ENCODE measurements around the gene PRKCA.
"Not testable (repeated sequence)": the region's sequence is repeated elsewhere in the genome, so short reads cannot be mapped to it uniquely, and the experiment has no call there.

PRKCA gene

GRCh38 chr17:66722341-66722740 is 419.9 kb downstream of the PRKCA start:
- DNase-seq = no peak

- DNase-seq = no peak
These were observed 422.3 kb downstream of the PRKCA start for GRCh38 chr17:66724581-66725341.

- DNase-seq = not testable (repeated sequence)
These were observed 423.0 kb downstream of the PRKCA start for GRCh38 chr17:66725438-66725837.

DNA sequence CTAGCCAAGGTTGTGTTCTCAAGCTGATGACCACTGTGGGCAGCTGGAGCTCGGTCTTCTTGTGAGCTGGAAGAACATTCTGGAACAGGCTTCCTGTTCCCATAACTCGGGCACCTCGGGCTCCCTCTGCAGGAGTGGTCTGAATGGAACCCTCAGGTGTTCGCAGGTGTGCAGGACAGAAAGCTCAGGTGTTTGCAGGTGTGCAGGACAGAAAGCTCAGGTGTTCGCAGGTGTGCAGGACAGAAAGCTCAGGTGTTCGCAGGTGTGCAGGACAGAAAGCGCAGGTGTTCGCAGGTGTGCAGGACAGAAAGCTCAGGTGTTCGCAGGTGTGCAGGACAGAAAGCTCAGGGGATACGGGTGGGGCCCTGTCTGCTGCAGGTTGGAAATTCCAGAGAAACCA is 423.5 kb downstream of the PRKCA start:
- no peak for DNase-seq

DNA sequence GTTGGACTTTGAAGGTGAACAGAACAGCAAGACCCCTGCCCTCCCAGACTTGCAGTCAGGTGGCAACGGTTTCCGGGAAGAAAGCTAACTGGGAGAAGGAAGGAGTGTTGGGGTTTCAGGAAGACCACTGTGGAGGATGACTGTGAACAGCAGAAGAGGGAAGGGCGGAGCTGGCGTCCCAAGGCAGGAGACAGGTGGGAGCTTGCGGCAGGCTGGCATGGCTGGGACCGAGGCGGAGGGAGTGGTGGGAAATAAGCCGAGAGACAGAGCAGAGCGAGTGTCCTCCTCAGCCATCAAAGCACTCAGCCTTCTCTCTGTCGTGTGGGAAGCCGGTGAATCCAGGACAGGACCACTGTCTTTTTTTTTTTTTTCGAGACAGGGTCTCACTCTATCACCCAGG is 424.0 kb downstream of the PRKCA start:
- DNase-seq = no peak

GRCh38 chr17:66726846-66727245 is 424.4 kb downstream of the PRKCA start:
- DNase-seq = no peak

DNA sequence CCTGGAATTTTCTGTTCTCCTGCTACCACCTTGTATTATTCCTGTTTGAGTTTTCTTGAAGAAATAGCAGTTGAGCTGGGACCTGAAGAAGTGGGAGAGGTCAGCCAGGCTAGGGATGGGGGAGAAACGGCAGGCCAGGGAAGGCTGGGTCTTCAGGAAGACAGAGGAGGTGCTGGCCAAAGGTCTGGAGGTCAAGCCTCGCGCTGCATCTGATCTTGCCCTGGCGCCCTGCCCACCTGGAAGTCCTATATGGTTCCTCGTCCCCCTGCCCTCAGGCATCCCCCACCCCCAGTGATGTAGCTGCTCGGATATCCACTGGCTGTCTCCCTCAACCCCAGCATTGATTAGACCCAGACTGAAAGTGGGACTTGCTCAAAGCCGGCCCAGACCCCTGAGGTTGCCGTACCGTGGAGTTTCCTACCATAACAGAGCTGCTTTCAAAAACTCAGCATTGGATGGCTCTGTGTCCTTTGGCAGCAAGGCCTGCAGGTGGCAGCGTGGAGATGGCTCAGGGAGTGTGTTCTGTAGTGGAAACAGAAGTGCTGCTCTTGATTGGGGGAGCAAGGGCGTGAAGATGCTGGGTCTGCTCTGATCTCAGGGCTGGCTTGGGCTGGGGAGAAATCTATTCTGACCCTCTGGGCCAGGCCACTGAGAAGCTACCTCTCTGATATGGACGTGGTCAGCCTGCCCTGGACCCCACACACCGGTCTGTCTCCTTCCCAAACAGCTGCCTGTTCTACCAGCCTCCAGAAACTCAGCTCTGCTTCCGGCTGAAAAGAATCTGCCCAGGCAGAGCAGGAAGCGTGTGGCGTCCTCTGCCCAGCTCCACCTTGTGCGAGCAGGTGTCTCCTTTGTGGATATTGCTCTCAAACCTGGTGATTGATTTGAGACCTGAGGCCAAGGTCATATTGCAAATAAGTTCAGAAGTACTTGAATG is 425.5 kb downstream of the PRKCA start:
- peak in 1 of 4 experiments; percentile 9 for DNase-seq

DNA sequence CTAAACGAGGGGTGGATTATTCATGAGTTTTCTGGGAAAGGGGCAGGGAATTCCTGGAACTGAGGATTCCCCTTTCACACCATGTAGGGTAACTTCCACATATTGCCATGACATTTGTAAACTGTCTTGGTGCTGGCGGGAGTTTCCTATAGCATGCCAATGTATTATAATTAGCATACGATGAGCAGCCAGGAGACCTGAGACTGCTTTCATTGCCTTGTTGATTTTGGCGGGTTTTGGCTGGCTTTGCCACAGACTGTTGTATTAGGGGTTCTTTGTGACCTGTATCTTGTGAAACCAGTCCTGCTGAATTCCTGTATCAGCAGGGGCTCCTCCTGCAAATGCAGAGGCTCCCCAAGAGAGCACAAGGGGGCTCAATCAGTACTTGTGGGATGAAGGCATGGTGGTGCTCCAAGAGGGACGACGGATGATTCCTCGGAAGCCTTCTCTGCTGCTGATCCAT is 428.1 kb downstream of the PRKCA start:
- no peak for DNase-seq

DNA sequence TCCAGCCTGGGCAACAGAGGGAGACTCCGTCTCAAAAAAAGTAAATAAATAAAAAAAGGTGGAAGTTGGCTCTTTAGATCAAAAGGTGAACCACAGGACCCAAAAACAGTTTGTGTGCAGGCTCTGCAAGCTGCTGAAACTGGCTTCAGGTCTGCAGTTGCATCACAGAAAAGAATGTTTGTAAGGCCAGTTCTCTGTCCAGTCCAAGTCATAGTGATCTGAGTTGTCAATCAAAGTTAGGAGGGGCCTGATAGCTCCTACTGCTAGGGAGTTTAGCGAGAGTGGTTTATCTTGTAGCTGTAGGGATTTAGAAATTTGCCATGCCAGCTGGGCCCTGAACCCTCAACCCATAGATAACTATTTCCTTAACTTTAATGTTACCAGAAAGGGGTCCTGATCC is 431.3 kb downstream of the PRKCA start:
- no peak for DNase-seq

- DNase-seq = no peak
These were observed 432.0 kb downstream of the PRKCA start for GRCh38 chr17:66734186-66734943.

- DNase-seq = no peak
These were observed 435.1 kb downstream of the PRKCA start for GRCh38 chr17:66737524-66737923.

GRCh38 chr17:66738301-66738700 is 435.9 kb downstream of the PRKCA start:
- no peak for DNase-seq

DNA sequence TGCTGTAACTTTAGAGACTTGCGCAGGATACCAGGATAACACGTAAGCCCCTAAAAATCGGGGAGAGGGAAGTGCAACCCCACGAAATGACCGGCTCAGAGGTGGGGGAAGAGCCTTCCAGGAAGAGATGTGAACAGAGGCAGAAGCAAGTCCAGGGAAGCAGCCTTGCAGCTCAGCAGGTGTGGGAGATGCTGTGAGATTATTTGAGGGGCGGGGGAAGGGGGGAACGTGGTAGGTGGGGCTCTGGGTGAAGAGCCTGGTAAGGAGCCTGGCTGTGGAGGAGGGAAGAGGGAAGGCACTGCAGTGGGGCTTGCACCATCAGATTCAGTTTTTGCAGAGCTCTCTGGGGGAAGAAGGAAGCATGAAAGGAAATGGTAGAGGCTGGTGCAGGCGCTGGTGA is 437.1 kb downstream of the PRKCA start:
- no peak for DNase-seq

GRCh38 chr17:66740226-66740625 is 437.8 kb downstream of the PRKCA start:
- DNase-seq = no peak

- no peak for DNase-seq
These were observed 441.1 kb downstream of the PRKCA start for GRCh38 chr17:66743511-66743910.

GRCh38 chr17:66746736-66747135 is 444.3 kb downstream of the PRKCA start:
- DNase-seq = no peak

- DNase-seq = no peak
These were observed 445.3 kb downstream of the PRKCA start for GRCh38 chr17:66747578-66748275.

DNA sequence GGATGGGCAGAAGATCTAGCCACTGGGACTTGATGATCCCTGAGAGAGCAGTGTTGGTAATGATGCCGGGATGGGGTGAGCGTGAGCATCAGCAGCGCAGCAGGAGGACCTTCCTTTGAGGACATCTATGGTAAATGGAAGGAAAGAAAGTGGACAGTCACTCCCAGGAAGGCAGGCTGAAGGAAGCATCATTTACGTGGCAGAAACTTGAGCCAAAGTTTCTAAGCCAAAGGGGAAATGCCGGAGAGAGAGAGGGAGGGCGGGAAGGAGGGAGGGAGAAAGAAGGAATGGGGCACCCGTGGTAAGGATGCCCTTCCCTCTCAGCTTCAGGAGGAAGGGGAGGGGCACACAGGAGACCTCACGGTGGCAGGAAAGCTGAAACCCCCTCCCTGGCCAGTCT is 446.2 kb downstream of the PRKCA start:
- DNase-seq = no peak

DNA sequence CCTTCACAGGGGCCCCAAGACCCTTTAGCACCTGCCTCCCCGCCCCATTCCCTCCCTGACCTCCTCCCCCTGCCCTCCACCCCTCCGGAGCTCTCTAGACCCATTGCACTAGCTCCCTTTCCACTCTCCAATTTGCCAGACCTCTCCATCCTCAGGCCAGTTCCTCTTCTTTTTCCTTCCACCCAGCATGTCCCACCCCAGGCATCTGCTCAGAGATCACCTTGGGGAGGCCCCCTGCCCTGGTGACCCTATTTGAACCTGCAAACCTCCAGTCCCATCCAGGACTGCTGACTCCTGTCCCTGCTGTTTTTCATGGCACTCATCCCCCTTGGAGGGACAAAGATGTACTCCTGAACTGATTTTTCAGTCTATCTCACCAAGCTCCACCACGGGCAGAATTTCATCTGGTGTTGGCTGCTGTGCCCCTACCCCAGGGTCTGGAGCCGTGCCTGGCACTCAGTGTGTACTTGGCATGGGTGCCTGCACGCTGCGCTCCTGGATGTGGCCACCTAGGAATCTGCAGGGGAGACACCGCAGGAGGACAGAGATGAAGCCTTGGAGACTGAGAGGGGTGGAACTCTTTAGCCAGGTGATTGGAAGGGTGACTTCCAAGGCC is 446.9 kb downstream of the PRKCA start:
- no peak for DNase-seq

- DNase-seq = no peak
These were observed 447.7 kb downstream of the PRKCA start for GRCh38 chr17:66750116-66750515.

DNA sequence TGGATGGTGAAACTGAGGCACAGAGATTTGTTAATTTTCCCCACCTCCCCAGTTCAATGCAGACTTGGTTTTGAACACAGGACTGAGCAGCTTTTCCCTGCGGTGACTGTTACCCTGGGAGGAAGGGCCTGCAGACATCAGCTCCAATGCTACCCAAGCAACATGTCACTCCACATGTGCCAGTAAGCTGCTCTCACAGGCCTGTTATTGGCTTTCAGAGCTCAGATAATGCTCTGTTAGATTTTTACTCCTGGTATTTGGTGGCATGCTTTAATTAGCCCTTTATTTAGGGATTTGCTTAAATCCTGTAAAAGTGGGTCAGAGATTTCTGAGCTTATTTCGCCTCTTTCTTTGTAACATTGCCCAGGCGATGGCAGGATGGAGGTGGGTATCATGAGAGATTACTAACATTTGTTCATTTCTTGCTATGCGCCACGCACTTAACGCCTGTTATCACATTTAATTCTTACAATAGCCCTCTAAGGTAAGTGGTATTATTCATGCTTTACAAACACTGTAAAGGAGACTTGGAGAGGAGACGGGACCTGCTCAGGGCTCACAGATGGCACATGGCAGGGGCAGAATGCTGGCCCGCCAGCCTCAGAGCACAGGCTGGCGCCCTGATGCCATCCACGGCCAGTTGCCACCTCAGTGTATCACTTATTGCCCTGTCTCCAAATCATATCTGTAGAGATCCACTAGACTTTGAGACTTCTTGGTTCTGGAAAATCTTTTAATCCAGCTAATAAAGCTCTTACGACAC is 448.5 kb downstream of the PRKCA start:
- DNase-seq = no peak
